WTC11 (cell line): Measurements from ENCODE around the gene SULT2B1. TPM values are rescaled to one million over a fixed set of nuclear protein-coding genes. Genes with fewer than 3 reads are reported as not detected.

ENCODE experiments used
- ATAC-seq: fragments of 200-7000 bp; cut with Tn5 transposase; 2 replicates; pipeline ENCODE4 v1.10.0; 2021; ENCODE audit warnings: mild to moderate bottlenecking, moderate library complexity
- CTCF ChIA-PET: fragments of 300-600 bp; sonication (Branson Sonifier 250); formaldehyde crosslinking; loops from one replicate; lab custom pipeline; 2021; ENCODE audit warnings: antibody characterized with exemption; lab: Charles Lee
- POLR2A ChIA-PET: fragments of 350-600 bp; sonication (Branson Sonifier 250); formaldehyde crosslinking; loops from one replicate; lab custom pipeline; 2021; ENCODE audit warnings: antibody characterized with exemption; lab: Charles Lee
- DNase-seq: peaks from one replicate; pipeline ENCODE4 v3.0.0; 2021; ENCODE audit warnings: low spot score
- H3K27ac Mint-ChIP-seq: 2 replicates; pipeline ENCODE4 v1.8.0; 2021; ENCODE audit warnings: mixed read lengths
- H3K27me3 Mint-ChIP-seq: 2 replicates; pipeline ENCODE4 v1.8.0; 2021; ENCODE audit warnings: low read depth, mild to moderate bottlenecking, moderate library complexity, mixed read lengths
- H3K36me3 Mint-ChIP-seq: 2 replicates; pipeline ENCODE4 v1.8.0; 2021; ENCODE audit warnings: mixed read lengths
- H3K4me1 Mint-ChIP-seq: 2 replicates; pipeline ENCODE4 v1.8.0; 2022; ENCODE audit warnings: mixed read lengths
- H3K4me3 Mint-ChIP-seq: 2 replicates; pipeline ENCODE4 v1.8.0; 2021; ENCODE audit warnings: mild to moderate bottlenecking, moderate library complexity, mixed read lengths
- H3K9me3 Mint-ChIP-seq: 2 replicates; pipeline ENCODE4 v1.8.0; 2021; ENCODE audit warnings: mixed read lengths
- CREM ChIP-seq: sonication (generic); formaldehyde crosslinking; IDR thresholded peaks from 2 replicates; pipeline ENCODE4 v1.8.1; 2022; ENCODE audit warnings: mild to moderate bottlenecking, missing genetic modification reagents, moderate library complexity
- EMX1 ChIP-seq: fragments of 250-450 bp; sonication (Bioruptor Pico); IDR thresholded peaks from 2 replicates; pipeline ENCODE4 v1.8.0; 2021; ENCODE audit warnings: mild to moderate bottlenecking
- ESRRA ChIP-seq: sonication (generic); formaldehyde crosslinking; IDR thresholded peaks from 2 replicates; pipeline ENCODE4 v1.8.1; 2022; ENCODE audit warnings: mild to moderate bottlenecking, missing genetic modification reagents, borderline replicate concordance
- FOXK1 ChIP-seq: sonication (generic); formaldehyde crosslinking; IDR thresholded peaks from 2 replicates; pipeline ENCODE4 v1.8.0; 2022; ENCODE audit warnings: mild to moderate bottlenecking, moderate library complexity, missing genetic modification reagents
- GTF2I ChIP-seq: fragments of 250-450 bp; sonication (Bioruptor Pico); conservative IDR thresholded peaks from 2 replicates; pipeline ENCODE4 v1.4.0; 2021; ENCODE audit warnings: mild to moderate bottlenecking
- MYBL2 ChIP-seq: sonication (generic); formaldehyde crosslinking; IDR thresholded peaks from 2 replicates; pipeline ENCODE4 v1.8.1; 2023; ENCODE audit warnings: mild to moderate bottlenecking, moderate library complexity, missing genetic modification reagents
- NFATC4 ChIP-seq: fragments of 250-450 bp; sonication (Bioruptor Pico); IDR thresholded peaks from 2 replicates; pipeline ENCODE4 v1.9.0; 2021; ENCODE audit warnings: mild to moderate bottlenecking
- NFE2L1 ChIP-seq: sonication (generic); formaldehyde crosslinking; IDR thresholded peaks from 2 replicates; pipeline ENCODE4 v1.8.1; 2023; ENCODE audit warnings: missing genetic modification reagents
- PRRX2 ChIP-seq: fragments of 250-450 bp; sonication (Bioruptor Pico); IDR thresholded peaks from 2 replicates; pipeline ENCODE4 v1.8.0; 2021; ENCODE audit warnings: mild to moderate bottlenecking
- RELA ChIP-seq: sonication (generic); formaldehyde crosslinking; IDR thresholded peaks from 2 replicates; pipeline ENCODE4 v1.8.1; 2022; ENCODE audit warnings: missing genetic modification reagents, mild to moderate bottlenecking, borderline replicate concordance
- SOX15 ChIP-seq: fragments of 250-450 bp; sonication (Bioruptor Pico); IDR thresholded peaks from 2 replicates; pipeline ENCODE4 v1.9.0; 2021; ENCODE audit warnings: mild to moderate bottlenecking
- TEAD1 ChIP-seq: sonication (generic); formaldehyde crosslinking; IDR thresholded peaks from 2 replicates; pipeline ENCODE4 v1.8.0; 2022; ENCODE audit warnings: mild to moderate bottlenecking, missing genetic modification reagents
- total RNA-seq: library from RNA; stranded (reverse); gene quantifications from 3 replicates; pipeline ENCODE4 v1.2.3, GENCODE V29; 2021
- TF ChIP-seq, protein P1 (sequence below): fragments of 250-450 bp; sonication (Bioruptor Pico); IDR thresholded peaks from 2 replicates; pipeline ENCODE4 v1.9.0; 2021; ENCODE audit warnings: mild to moderate bottlenecking, borderline replicate concordance
- TF ChIP-seq, protein P2 (sequence below): fragments of 250-450 bp; sonication (Bioruptor Pico); IDR thresholded peaks from 2 replicates; pipeline ENCODE4 v1.9.0; 2021; ENCODE audit warnings: mild to moderate bottlenecking
- TF ChIP-seq, protein P3 (sequence below): sonication (generic); formaldehyde crosslinking; IDR thresholded peaks from 2 replicates; pipeline ENCODE4 v1.8.0; 2022; ENCODE audit warnings: mild to moderate bottlenecking, missing genetic modification reagents
- TF ChIP-seq, protein P4 (sequence below): sonication (generic); formaldehyde crosslinking; IDR thresholded peaks from 2 replicates; pipeline ENCODE4 v1.8.1; 2023; ENCODE audit warnings: mild to moderate bottlenecking, missing genetic modification reagents, moderate library complexity
- TF ChIP-seq, protein P5 (sequence below): sonication (generic); formaldehyde crosslinking; IDR thresholded peaks from 2 replicates; pipeline ENCODE4 v1.8.1; 2022; ENCODE audit warnings: missing genetic modification reagents, borderline replicate concordance
- TF ChIP-seq, protein P6 (sequence below): fragments of 250-450 bp; sonication (Bioruptor Pico); IDR thresholded peaks from 2 replicates; pipeline ENCODE4 v1.9.0; 2021; ENCODE audit warnings: mild to moderate bottlenecking
- TF ChIP-seq, protein P7 (sequence below): sonication (generic); formaldehyde crosslinking; IDR thresholded peaks from 2 replicates; pipeline ENCODE4 v1.8.1; 2022; ENCODE audit warnings: mild to moderate bottlenecking, moderate library complexity, missing genetic modification reagents

SULT2B1 gene
- total RNA-seq, 1 experiment from 2014 or later = 0.96 TPM

DNA sequence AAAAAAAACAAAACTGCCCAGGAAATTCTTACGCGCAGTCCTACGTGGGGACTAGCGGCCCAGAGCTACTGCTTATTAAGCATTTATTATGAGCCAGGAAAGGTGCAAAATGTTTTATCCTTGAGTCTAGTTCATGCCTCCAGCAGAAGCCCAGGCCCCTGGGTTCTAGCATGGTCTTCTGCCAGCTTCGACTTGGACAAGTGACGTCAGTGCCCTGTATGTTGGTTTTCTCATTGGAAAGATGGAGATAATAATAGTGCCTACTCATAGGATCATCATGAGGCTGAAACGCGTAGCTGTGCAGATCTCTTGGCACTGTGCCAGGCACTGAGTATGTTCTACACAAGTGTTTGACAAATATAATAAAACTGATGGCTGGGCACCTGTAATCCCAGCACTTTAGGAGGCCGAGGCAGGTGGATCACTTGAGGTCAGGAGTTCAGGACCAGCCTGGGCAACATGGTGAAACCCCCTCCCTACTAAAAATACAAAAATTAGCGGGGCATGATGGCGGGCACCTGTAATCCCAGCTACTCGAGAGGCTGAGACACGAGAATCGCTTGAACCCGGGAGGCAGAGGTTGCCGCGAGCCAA, 12.4 kb upstream of the SULT2B1 start:
- Mint-ChIP-seq H3K27me3 (no peaks in the 10 kb centered on the region), H3K36me3 (no peaks in the 10 kb centered on the region)
- ATAC-seq = no peak
- TF ChIP-seq CREM = no peak
- TF ChIP-seq TEAD1 (CRISPR knock-in tag) = no peak
- no peak for TF ChIP-seq NFATC4
- no peak for TF ChIP-seq ESRRA
- TF ChIP-seq, protein P1, sequence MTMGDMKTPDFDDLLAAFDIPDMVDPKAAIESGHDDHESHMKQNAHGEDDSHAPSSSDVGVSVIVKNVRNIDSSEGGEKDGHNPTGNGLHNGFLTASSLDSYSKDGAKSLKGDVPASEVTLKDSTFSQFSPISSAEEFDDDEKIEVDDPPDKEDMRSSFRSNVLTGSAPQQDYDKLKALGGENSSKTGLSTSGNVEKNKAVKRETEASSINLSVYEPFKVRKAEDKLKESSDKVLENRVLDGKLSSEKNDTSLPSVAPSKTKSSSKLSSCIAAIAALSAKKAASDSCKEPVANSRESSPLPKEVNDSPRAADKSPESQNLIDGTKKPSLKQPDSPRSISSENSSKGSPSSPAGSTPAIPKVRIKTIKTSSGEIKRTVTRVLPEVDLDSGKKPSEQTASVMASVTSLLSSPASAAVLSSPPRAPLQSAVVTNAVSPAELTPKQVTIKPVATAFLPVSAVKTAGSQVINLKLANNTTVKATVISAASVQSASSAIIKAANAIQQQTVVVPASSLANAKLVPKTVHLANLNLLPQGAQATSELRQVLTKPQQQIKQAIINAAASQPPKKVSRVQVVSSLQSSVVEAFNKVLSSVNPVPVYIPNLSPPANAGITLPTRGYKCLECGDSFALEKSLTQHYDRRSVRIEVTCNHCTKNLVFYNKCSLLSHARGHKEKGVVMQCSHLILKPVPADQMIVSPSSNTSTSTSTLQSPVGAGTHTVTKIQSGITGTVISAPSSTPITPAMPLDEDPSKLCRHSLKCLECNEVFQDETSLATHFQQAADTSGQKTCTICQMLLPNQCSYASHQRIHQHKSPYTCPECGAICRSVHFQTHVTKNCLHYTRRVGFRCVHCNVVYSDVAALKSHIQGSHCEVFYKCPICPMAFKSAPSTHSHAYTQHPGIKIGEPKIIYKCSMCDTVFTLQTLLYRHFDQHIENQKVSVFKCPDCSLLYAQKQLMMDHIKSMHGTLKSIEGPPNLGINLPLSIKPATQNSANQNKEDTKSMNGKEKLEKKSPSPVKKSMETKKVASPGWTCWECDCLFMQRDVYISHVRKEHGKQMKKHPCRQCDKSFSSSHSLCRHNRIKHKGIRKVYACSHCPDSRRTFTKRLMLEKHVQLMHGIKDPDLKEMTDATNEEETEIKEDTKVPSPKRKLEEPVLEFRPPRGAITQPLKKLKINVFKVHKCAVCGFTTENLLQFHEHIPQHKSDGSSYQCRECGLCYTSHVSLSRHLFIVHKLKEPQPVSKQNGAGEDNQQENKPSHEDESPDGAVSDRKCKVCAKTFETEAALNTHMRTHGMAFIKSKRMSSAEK = no peak
- no peak for TF ChIP-seq FOXK1 (CRISPR knock-in tag)
- TF ChIP-seq, protein P2, sequence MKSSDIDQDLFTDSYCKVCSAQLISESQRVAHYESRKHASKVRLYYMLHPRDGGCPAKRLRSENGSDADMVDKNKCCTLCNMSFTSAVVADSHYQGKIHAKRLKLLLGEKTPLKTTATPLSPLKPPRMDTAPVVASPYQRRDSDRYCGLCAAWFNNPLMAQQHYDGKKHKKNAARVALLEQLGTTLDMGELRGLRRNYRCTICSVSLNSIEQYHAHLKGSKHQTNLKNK (CRISPR knock-in tag) = no peak
- TF ChIP-seq, all 79 proteins: peak for 0
- Mint-ChIP-seq H3K27ac (no peak overlapping the region), H3K4me1 (peaks cover 8% of the 10 kb centered on the region), H3K4me3 (no peak overlapping the region), H3K9me3 (no peaks in the 10 kb centered on the region)
- no peak for DNase-seq
- POLR2A ChIA-PET = interaction anchor here (0.6 to 0.8 kb wide), 2 partner anchors 11 to 176 kb away, joined by 3 read pairs; partner anchors contain the start of gene SYNGR4
- CTCF ChIA-PET = interaction anchor here (0.7 to 1.0 kb wide), 2 partner anchors 10 to 45 kb away, joined by 4 to 5 read pairs; no protein-coding TSS in a partner anchor

DNA sequence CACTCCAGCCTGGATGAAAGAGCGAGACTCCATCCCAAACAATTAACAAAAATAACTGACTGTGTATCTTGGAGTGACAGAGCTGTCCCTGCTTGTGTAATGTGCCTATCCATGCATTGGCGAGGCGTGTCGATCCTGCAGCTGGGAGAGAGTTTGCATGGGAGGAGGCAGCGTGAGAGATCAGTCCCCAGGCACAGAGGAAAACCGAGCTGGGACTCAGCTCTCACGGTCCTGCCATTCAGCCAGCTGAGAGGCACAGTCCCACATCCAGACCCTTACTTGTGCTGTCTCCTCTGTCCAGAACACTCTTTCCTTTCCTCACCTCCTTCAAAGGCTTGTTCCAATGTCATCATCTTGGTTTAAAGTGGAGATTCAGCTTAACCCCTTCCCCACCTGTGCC, 11.9 kb upstream of the SULT2B1 start:
- H3K4me3 Mint-ChIP-seq = no peak overlapping the region
- DNase-seq (no peak), ATAC-seq (no peak)
- POLR2A ChIA-PET = no interaction called here
- no peaks in the 10 kb centered on the region for H3K9me3 Mint-ChIP-seq
- peaks cover 8% of the 10 kb centered on the region for H3K4me1 Mint-ChIP-seq
- no peak overlapping the region for H3K27ac Mint-ChIP-seq
- no peaks in the 10 kb centered on the region for H3K27me3 Mint-ChIP-seq
- no peaks in the 10 kb centered on the region for H3K36me3 Mint-ChIP-seq
- CTCF ChIA-PET = interaction anchor here (1.0 to 1.9 kb wide), 2 partner anchors 10 to 44 kb away, joined by 4 to 5 read pairs; no protein-coding TSS in a partner anchor
- TF ChIP-seq CREM = no peak
- TF ChIP-seq, protein P3, sequence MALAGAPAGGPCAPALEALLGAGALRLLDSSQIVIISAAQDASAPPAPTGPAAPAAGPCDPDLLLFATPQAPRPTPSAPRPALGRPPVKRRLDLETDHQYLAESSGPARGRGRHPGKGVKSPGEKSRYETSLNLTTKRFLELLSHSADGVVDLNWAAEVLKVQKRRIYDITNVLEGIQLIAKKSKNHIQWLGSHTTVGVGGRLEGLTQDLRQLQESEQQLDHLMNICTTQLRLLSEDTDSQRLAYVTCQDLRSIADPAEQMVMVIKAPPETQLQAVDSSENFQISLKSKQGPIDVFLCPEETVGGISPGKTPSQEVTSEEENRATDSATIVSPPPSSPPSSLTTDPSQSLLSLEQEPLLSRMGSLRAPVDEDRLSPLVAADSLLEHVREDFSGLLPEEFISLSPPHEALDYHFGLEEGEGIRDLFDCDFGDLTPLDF = no peak
- TF ChIP-seq, protein P4, sequence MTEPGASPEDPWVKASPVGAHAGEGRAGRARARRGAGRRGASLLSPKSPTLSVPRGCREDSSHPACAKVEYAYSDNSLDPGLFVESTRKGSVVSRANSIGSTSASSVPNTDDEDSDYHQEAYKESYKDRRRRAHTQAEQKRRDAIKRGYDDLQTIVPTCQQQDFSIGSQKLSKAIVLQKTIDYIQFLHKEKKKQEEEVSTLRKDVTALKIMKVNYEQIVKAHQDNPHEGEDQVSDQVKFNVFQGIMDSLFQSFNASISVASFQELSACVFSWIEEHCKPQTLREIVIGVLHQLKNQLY = no peak
- TF ChIP-seq RELA = no peak
- no peak for TF ChIP-seq NFE2L1 (CRISPR knock-in tag)
- no peak for TF ChIP-seq SOX15
- no peak for TF ChIP-seq EMX1 (CRISPR knock-in tag)
- TF ChIP-seq PRRX2 = no peak
- TF ChIP-seq, protein P5, sequence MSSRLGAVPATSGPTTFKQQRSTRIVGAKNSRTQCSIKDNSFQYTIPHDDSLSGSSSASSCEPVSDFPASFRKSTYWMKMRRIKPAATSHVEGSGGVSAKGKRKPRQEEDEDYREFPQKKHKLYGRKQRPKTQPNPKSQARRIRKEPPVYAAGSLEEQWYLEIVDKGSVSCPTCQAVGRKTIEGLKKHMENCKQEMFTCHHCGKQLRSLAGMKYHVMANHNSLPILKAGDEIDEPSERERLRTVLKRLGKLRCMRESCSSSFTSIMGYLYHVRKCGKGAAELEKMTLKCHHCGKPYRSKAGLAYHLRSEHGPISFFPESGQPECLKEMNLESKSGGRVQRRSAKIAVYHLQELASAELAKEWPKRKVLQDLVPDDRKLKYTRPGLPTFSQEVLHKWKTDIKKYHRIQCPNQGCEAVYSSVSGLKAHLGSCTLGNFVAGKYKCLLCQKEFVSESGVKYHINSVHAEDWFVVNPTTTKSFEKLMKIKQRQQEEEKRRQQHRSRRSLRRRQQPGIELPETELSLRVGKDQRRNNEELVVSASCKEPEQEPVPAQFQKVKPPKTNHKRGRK = no peak

DNA sequence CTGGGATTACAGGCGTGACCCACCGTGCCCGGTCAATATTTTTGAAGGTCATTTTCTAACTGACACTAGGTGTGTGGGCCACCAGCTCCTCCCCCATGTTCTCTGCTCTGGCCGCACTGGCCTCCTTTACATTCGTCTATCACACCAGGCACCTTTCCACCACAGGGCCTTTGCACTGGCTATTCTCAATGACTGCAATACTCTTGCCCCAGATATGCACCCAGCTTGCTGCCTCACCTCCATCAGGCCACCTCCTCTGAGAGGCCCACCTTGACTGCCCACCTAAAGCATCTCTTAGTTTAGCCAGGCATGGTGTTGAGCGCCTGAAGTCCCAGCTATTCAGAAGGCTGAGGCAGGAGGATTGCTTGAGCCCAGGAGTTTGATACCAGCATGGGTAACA, 10.2 kb upstream of the SULT2B1 start:
- DNase-seq (no peak), ATAC-seq (no peak)
- no peak overlapping the region for H3K27ac Mint-ChIP-seq
- ChIA-PET POLR2A (no interaction called here), CTCF (interaction anchor here (1.3 to 1.9 kb wide), 2 partner anchors 43 to 52 kb away, joined by 4 to 5 read pairs; no protein-coding TSS in a partner anchor)
- H3K36me3 Mint-ChIP-seq = no peaks in the 10 kb centered on the region
- H3K4me1 Mint-ChIP-seq = peaks cover 12% of the 10 kb centered on the region
- no peaks in the 10 kb centered on the region for H3K9me3 Mint-ChIP-seq
- H3K27me3 Mint-ChIP-seq = no peaks in the 10 kb centered on the region
- 0 out of 2 replicates have a peak, but pooled peaks have one; percentile 50 for TF ChIP-seq GTF2I (CRISPR knock-in tag)
- no peak for TF ChIP-seq MYBL2 (CRISPR knock-in tag)
- TF ChIP-seq, protein P6, sequence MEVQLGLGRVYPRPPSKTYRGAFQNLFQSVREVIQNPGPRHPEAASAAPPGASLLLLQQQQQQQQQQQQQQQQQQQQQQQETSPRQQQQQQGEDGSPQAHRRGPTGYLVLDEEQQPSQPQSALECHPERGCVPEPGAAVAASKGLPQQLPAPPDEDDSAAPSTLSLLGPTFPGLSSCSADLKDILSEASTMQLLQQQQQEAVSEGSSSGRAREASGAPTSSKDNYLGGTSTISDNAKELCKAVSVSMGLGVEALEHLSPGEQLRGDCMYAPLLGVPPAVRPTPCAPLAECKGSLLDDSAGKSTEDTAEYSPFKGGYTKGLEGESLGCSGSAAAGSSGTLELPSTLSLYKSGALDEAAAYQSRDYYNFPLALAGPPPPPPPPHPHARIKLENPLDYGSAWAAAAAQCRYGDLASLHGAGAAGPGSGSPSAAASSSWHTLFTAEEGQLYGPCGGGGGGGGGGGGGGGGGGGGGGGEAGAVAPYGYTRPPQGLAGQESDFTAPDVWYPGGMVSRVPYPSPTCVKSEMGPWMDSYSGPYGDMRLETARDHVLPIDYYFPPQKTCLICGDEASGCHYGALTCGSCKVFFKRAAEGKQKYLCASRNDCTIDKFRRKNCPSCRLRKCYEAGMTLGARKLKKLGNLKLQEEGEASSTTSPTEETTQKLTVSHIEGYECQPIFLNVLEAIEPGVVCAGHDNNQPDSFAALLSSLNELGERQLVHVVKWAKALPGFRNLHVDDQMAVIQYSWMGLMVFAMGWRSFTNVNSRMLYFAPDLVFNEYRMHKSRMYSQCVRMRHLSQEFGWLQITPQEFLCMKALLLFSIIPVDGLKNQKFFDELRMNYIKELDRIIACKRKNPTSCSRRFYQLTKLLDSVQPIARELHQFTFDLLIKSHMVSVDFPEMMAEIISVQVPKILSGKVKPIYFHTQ = no peak
- TF ChIP-seq, protein P7, sequence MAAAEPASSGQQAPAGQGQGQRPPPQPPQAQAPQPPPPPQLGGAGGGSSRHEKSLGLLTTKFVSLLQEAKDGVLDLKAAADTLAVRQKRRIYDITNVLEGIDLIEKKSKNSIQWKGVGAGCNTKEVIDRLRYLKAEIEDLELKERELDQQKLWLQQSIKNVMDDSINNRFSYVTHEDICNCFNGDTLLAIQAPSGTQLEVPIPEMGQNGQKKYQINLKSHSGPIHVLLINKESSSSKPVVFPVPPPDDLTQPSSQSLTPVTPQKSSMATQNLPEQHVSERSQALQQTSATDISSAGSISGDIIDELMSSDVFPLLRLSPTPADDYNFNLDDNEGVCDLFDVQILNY (CRISPR knock-in tag) = no peak
- H3K4me3 Mint-ChIP-seq = no peak overlapping the region
